HepG2 (cell line): ENCODE measurements around the gene TSPAN15. TPM values are rescaled to one million over a fixed set of nuclear protein-coding genes. Genes with fewer than 3 reads are reported as not detected.

Experiments
- ATAC-seq: fragments of 200-7000 bp; cut with Tn5 transposase; 3 replicates; pipeline ENCODE4 v1.9.1; 2020; ENCODE audit warnings: mild to moderate bottlenecking, moderate library complexity
- BruUV-seq: library from RNA; stranded (reverse); fragments of 400-500 nt; replicated peaks from 2 replicates; lab custom pipeline; 2021; lab: Mats Ljungman, UMichigan
- CTCF ChIA-PET: fragments of 300-600 bp; formaldehyde crosslinking; extraction: SDS; loops from one replicate; lab custom pipeline; 2021; ENCODE audit warnings: low total read pairs, inconsistent platforms, low intra/inter-chr PET ratio; lab: Yijun Ruan, JAX
- POLR2A ChIA-PET: fragments of 350-600 bp; sonication (Branson Sonifier 250); formaldehyde crosslinking; loops from one replicate; lab custom pipeline; 2020; ENCODE audit warnings: antibody characterized with exemption, inconsistent platforms; lab: Yijun Ruan, JAX
- DNase-seq: peaks from one replicate; pipeline ENCODE4 v3.0.0-alpha.2; 2015; ENCODE audit warnings: low spot score
- FAIRE-seq: peaks from 3 replicates; lab custom pipeline; 2011; peaks lifted over from hg19 to GRCh38; lab: Jason Lieb, UNC
- H2AFZ ChIP-seq: one replicate; pipeline ENCODE4 v1.6.1; 2011; ENCODE audit warnings: low read length, inconsistent platforms
- H3K27ac ChIP-seq: fragments of 300-600 bp; 3 replicates; pipeline ENCODE4 v1.8.0; 2011; ENCODE audit warnings: mixed run types, mild to moderate bottlenecking, mixed read lengths, low read length, inconsistent platforms; ENCODE audit not compliant: insufficient read depth; ENCODE audit errors: extremely low read length
- H3K27me3 ChIP-seq, 2 experiments: fragments of 200-600 bp in 1 of 2; 2 replicates in 1 of 2; 3 replicates in 1 of 2; pipeline versions ENCODE4 v1.6.0 to v1.8.0; 2011; ENCODE audit warnings: low read length in 2 of 2, mild to moderate bottlenecking in 2 of 2, moderate library complexity in 2 of 2, inconsistent platforms in 1 of 2; ENCODE audit not compliant: insufficient read depth in 2 of 2, control insufficient read depth in 1 of 2
- H3K36me3 ChIP-seq, 2 experiments: fragments of 200-600 bp in 1 of 2; replicated peaks in 1 of 2; 2 replicates in 1 of 2; 3 replicates in 1 of 2; pipeline versions ENCODE4 v1.5.1 to v1.8.0; 2011; ENCODE audit warnings: low read length in 2 of 2, inconsistent platforms in 1 of 2; ENCODE audit not compliant: insufficient read depth in 2 of 2, control insufficient read depth in 1 of 2
- H3K4me1 ChIP-seq: 2 replicates; pipeline ENCODE4 v1.5.1; 2012; ENCODE audit warnings: low read length, inconsistent platforms; ENCODE audit not compliant: insufficient read depth
- H3K4me2 ChIP-seq: 2 replicates; pipeline ENCODE4 v1.6.0; 2011; ENCODE audit warnings: low read depth, low read length, inconsistent platforms
- H3K4me3 ChIP-seq, 3 experiments: fragments of 200-600 bp in 1 of 3; sonication (generic), shearing (Covaris generic) in 1 of 3; replicated peaks in 1 of 3; 2 replicates each; pipeline ENCODE4 v1.5.1; 2011 to 2016; ENCODE audit warnings: low read length in 3 of 3, inconsistent platforms in 2 of 3, low read depth in 2 of 3, mild to moderate bottlenecking in 2 of 3, control low read depth in 1 of 3, mixed read lengths in 1 of 3; ENCODE audit not compliant: insufficient read depth in 1 of 3
- H3K79me2 ChIP-seq: one replicate; pipeline ENCODE4 v1.6.1; 2011; ENCODE audit warnings: low read length, inconsistent platforms; ENCODE audit not compliant: insufficient read depth
- H3K9ac ChIP-seq: 2 replicates; pipeline ENCODE4 v1.6.0; 2011; ENCODE audit warnings: mild to moderate bottlenecking, low read depth, low read length, inconsistent platforms; ENCODE audit not compliant: insufficient read depth
- H3K9me3 ChIP-seq: 2 replicates; pipeline ENCODE4 v1.5.1; 2012; ENCODE audit warnings: mild to moderate bottlenecking, low read length
- H4K20me1 ChIP-seq: 2 replicates; pipeline ENCODE4 v1.6.0; 2011; ENCODE audit warnings: inconsistent platforms, mild to moderate bottlenecking, low read length, moderate library complexity; ENCODE audit not compliant: insufficient read depth
- BRD4 ChIP-seq: sonication (generic); formaldehyde crosslinking; IDR thresholded peaks from 2 replicates; pipeline ENCODE4 v1.4.0; 2020; ENCODE audit warnings: missing genetic modification reagents
- CBX2 ChIP-seq, 2 experiments: fragments of 200-600 bp in 1 of 2; sonication (generic); formaldehyde crosslinking in 1 of 2; IDR thresholded peaks; 2 replicates each; pipeline versions ENCODE4 v1.7.0 to v1.8.1; 2018 to 2022; ENCODE audit warnings: low read depth in 2 of 2, low read length in 1 of 2, mild to moderate bottlenecking in 1 of 2, missing genetic modification reagents in 1 of 2
- FOXC1 ChIP-seq: sonication (generic); formaldehyde crosslinking; IDR thresholded peaks from 2 replicates; pipeline ENCODE4 v1.8.0; 2022; ENCODE audit warnings: mild to moderate bottlenecking, missing genetic modification reagents, borderline replicate concordance
- NR2F2 ChIP-seq: IDR thresholded peaks from 2 replicates; pipeline ENCODE4 v1.6.1; 2012; ENCODE audit warnings: low read depth, inconsistent platforms, borderline replicate concordance
- RAD21 ChIP-seq: fragments of 450-650 bp; formaldehyde crosslinking; IDR thresholded peaks from 2 replicates; pipeline ENCODE4 v1.5.0; 2020; ENCODE audit warnings: mild to moderate bottlenecking
- SNAI1 ChIP-seq: sonication (generic); formaldehyde crosslinking; IDR thresholded peaks from 2 replicates; pipeline ENCODE4 v1.5.0; 2020; ENCODE audit warnings: mild to moderate bottlenecking, missing genetic modification reagents, borderline replicate concordance
- TBX2 ChIP-seq: sonication (generic); formaldehyde crosslinking; IDR thresholded peaks from 2 replicates; pipeline ENCODE4 v1.5.0; 2020; ENCODE audit warnings: missing genetic modification reagents, mild to moderate bottlenecking, borderline replicate concordance
- U2AF1 ChIP-seq: fragments of 200-400 bp; formaldehyde crosslinking; optimal IDR thresholded peaks from 2 replicates; pipeline ENCODE3; 2017; ENCODE audit warnings: mild to moderate bottlenecking, low read depth, low read length
- ZMYM2 ChIP-seq: sonication (generic); formaldehyde crosslinking; IDR thresholded peaks from 2 replicates; pipeline ENCODE4 v1.8.0; 2022; ENCODE audit warnings: mild to moderate bottlenecking, missing genetic modification reagents
- ZNF614 ChIP-seq: IDR thresholded peaks from 2 replicates; pipeline ENCODE4 v1.6.1; 2018; ENCODE audit warnings: missing biosample characterization, missing genetic modification reagents, inconsistent platforms, borderline replicate concordance
- ZNF780A ChIP-seq: sonication (generic); formaldehyde crosslinking; IDR thresholded peaks from 2 replicates; pipeline ENCODE4 v1.8.0; 2022; ENCODE audit warnings: mild to moderate bottlenecking, missing genetic modification reagents, moderate library complexity
- WGBS: methylation state at CpG from one replicate; pipeline ENCODE4 v1.1.6; 2017; ENCODE audit warnings: low lambda C conversion rate; 5-methylcytosine and 5-hydroxymethylcytosine counted together
- in situ Hi-C: cut with HindIII; loops from 2 replicates; pipeline ENCODE4 v1.10.0; 2017; ENCODE audit warnings: low pct_unique_long_range_greater_than_20kb; ENCODE audit not compliant: extremely low pct_ligation_motif_present
- intact Hi-C: fragments of 100-400 bp; cut with micrococcal nuclease; formaldehyde crosslinking; loops from one replicate; pipeline ENCODE4 v1.10.0; 2022; ENCODE audit not compliant: unreplicated experiment
- polyA plus RNA-seq, 8 experiments: library from polyadenylated mRNA; depleted of rRNA in 3 of 8; stranded (reverse) in 7 of 8; unstranded in 1 of 8; fragments of >200 nt; fragmentation: Illumina TruSeq in 4 of 8; extraction: Trizol in 4 of 8; gene quantifications; 2 replicates each; pipeline versions ENCODE4 v1.2.1 to v1.2.3, GENCODE V29; 2011 to 2016; ENCODE audit warnings: low read depth in 4 of 8, missing spikeins in 1 of 8, mixed read lengths in 1 of 8; ENCODE audit not compliant: insufficient read depth in 1 of 8
- total RNA-seq, 5 experiments: library from RNA; depleted of rRNA; stranded (reverse); fragments of >200 nt; fragmentation: Illumina TruSeq; extraction: Trizol; gene quantifications; 2 replicates each; pipeline ENCODE4 v1.2.3, GENCODE V29; 2016; ENCODE audit warnings: low read depth in 1 of 5
- TF ChIP-seq, protein P1 (sequence below): sonication (generic); formaldehyde crosslinking; IDR thresholded peaks from one replicate; pipeline ENCODE4 v1.5.1; 2020; ENCODE audit warnings: mild to moderate bottlenecking, missing genetic modification reagents; ENCODE audit errors: not compliant biosample characterization
- TF ChIP-seq, protein P2 (sequence below): sonication (generic); formaldehyde crosslinking; conservative IDR thresholded peaks from 2 replicates; pipeline ENCODE4 v1.5.0; 2020; ENCODE audit warnings: missing genetic modification reagents
- TF ChIP-seq, protein P3 (sequence below): sonication (generic); formaldehyde crosslinking; IDR thresholded peaks from 2 replicates; pipeline ENCODE4 v1.8.0; 2022; ENCODE audit warnings: mild to moderate bottlenecking, missing genetic modification reagents, borderline replicate concordance

The TSPAN15 gene
- total and polyA plus RNA-seq, 2 of the 13 experiments (the other 11 are each of a cell fraction or from before 2014, with no cell fraction given): 0.27 to 3.2 TPM

DNA sequence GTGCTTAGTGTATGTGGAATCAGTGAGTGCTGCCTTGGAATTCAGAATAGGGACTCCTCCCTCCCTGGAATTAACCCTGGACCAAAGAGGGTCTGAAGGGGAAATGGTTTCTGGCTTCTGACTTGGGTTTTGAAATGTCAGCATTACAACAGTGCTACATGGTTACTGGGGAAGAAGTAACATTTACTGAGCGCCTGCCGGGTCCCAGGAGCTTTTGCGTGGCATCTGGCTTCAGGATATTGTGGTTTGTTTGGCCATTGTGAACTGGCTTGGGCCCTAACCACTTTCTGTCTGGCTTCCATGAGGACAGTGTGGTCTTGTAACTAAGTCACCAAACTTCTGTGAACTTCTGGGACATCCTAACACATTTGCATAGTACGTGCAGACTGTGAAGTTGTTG, 21.3 kb downstream of the TSPAN15 start:
- H3K27ac ChIP-seq: no peak overlapping the region
- no peaks in the 10 kb centered on the region for H3K79me2 ChIP-seq
- no peaks in the 10 kb centered on the region for H4K20me1 ChIP-seq
- no peaks in the 10 kb centered on the region for H3K4me1 ChIP-seq
- H3K9ac ChIP-seq: no peak overlapping the region
- H3K36me3 ChIP-seq: no peaks in the 10 kb centered on the region
- CTCF ChIA-PET: no interaction called here
- H3K4me2 ChIP-seq: no peak overlapping the region
- FAIRE-seq: no peak
- no peak overlapping the region for H3K4me3 ChIP-seq
- BruUV-seq: no TSS peak
- POLR2A ChIA-PET: no interaction called here
- in situ Hi-C loops (no loop called here), intact Hi-C loops (no loop called here)
- H3K27me3 ChIP-seq: peaks cover 1 to 8% of the 10 kb centered on the region in 2 experiments; a peak in 1 of 5 replicates
- no peak for ATAC-seq
- no CpG with 5 or more reads among the region's 4 CpGs for WGBS
- H3K9me3 ChIP-seq: no peaks in the 10 kb centered on the region
- no peak for DNase-seq
- H2AFZ ChIP-seq: no peak overlapping the region
- TF ChIP-seq ZNF780A (CRISPR knock-in tag): no peak
- TF ChIP-seq ZMYM2 (CRISPR knock-in tag): no peak
- no peak for TF ChIP-seq NR2F2
- TF ChIP-seq SNAI1 (CRISPR knock-in tag): no peak
- TF ChIP-seq TBX2 (CRISPR knock-in tag): no peak
- no peak for TF ChIP-seq ZNF614 (CRISPR knock-in tag)
- no peak for TF ChIP-seq BRD4
- TF ChIP-seq RAD21 (CRISPR knock-in tag): no peak
- TF ChIP-seq, protein P1, sequence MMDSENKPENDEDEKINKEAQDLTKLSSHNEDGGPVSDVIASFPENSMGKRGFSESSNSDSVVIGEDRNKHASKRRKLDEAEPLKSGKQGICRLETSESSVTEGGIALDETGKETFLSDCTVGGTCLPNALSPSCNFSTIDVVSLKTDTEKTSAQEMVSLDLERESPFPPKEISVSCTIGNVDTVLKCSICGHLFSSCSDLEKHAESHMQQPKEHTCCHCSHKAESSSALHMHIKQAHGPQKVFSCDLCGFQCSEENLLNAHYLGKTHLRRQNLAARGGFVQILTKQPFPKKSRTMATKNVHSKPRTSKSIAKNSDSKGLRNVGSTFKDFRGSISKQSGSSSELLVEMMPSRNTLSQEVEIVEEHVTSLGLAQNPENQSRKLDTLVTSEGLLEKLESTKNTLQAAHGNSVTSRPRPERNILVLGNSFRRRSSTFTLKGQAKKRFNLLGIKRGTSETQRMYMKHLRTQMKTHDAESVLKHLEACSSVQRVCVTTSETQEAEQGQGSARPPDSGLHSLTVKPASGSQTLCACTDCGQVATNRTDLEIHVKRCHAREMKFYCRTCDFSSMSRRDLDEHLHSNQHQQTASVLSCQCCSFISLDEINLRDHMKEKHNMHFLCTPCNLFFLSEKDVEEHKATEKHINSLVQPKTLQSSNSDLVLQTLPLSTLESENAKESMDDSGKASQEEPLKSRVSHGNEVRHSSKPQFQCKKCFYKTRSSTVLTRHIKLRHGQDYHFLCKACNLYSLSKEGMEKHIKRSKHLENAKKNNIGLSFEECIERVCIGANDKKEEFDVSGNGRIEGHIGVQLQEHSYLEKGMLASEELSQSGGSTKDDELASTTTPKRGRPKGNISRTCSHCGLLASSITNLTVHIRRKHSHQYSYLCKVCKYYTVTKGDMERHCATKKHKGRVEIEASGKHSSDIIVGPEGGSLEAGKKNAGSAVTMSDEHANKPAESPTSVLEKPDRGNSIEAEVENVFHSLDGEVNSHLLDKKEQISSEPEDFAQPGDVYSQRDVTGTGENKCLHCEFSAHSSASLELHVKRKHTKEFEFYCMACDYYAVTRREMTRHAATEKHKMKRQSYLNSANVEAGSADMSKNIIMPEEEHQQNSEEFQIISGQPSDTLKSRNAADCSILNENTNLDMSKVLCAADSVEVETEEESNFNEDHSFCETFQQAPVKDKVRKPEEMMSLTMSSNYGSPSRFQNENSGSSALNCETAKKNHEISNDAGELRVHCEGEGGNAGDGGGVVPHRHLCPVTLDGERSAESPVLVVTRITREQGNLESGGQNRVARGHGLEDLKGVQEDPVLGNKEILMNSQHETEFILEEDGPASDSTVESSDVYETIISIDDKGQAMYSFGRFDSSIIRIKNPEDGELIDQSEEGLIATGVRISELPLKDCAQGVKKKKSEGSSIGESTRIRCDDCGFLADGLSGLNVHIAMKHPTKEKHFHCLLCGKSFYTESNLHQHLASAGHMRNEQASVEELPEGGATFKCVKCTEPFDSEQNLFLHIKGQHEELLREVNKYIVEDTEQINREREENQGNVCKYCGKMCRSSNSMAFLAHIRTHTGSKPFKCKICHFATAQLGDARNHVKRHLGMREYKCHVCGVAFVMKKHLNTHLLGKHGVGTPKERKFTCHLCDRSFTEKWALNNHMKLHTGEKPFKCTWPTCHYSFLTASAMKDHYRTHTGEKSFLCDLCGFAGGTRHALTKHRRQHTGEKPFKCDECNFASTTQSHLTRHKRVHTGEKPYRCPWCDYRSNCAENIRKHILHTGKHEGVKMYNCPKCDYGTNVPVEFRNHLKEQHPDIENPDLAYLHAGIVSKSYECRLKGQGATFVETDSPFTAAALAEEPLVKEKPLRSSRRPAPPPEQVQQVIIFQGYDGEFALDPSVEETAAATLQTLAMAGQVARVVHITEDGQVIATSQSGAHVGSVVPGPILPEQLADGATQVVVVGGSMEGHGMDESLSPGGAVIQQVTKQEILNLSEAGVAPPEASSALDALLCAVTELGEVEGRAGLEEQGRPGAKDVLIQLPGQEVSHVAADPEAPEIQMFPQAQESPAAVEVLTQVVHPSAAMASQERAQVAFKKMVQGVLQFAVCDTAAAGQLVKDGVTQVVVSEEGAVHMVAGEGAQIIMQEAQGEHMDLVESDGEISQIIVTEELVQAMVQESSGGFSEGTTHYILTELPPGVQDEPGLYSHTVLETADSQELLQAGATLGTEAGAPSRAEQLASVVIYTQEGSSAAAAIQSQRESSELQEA (CRISPR knock-in tag): no peak
- no peak for TF ChIP-seq U2AF1
- TF ChIP-seq, protein P2, sequence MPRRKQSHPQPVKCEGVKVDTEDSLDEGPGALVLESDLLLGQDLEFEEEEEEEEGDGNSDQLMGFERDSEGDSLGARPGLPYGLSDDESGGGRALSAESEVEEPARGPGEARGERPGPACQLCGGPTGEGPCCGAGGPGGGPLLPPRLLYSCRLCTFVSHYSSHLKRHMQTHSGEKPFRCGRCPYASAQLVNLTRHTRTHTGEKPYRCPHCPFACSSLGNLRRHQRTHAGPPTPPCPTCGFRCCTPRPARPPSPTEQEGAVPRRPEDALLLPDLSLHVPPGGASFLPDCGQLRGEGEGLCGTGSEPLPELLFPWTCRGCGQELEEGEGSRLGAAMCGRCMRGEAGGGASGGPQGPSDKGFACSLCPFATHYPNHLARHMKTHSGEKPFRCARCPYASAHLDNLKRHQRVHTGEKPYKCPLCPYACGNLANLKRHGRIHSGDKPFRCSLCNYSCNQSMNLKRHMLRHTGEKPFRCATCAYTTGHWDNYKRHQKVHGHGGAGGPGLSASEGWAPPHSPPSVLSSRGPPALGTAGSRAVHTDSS (CRISPR knock-in tag): no peak
- TF ChIP-seq, protein P3, sequence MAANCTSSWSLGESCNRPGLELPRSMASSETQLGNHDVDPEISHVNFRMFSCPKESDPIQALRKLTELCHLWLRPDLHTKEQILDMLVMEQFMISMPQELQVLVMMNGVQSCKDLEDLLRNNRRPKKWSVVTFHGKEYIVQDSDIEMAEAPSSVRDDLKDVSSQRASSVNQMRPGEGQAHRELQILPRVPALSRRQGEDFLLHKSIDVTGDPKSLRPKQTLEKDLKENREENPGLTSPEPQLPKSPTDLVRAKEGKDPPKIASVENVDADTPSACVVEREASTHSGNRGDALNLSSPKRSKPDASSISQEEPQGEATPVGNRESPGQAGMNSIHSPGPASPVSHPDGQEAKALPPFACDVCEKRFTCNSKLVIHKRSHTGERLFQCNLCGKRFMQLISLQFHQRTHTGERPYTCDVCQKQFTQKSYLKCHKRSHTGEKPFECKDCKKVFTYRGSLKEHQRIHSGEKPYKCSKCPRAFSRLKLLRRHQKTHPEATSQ (CRISPR knock-in tag): no peak
- no peak for TF ChIP-seq FOXC1 (CRISPR knock-in tag)
- no peak for TF ChIP-seq CBX2 (IDR thresholded peaks at IDR 0.05; ENCODE audit: low read depth, low read length)
- no peak for TF ChIP-seq CBX2 (CRISPR knock-in tag; IDR thresholded peaks at IDR 0.05; ENCODE audit: low read depth)
